H4 (cell line): ENCODE measurements around the gene DGCR6L. TPM values are rescaled to one million over a fixed set of nuclear protein-coding genes. Genes with fewer than 3 reads are reported as not detected.
"Not testable (repeated sequence)": the region's sequence is repeated elsewhere in the genome, so short reads cannot be mapped to it uniquely, and the experiment has no call there.

Source experiments
- DNase-seq: peaks from one replicate; pipeline ENCODE4 v3.0.0-alpha.2; 2015; ENCODE audit warnings: low spot score
- total RNA-seq: library from RNA; depleted of rRNA; stranded (reverse); fragments of >200 nt; shearing (Covaris generic); gene quantifications from 2 replicates; pipeline ENCODE4 v1.2.3, GENCODE V29; 2014

DGCR6L gene
- total RNA-seq, 1 experiment from 2014 or later: 36.8 TPM

DNA sequence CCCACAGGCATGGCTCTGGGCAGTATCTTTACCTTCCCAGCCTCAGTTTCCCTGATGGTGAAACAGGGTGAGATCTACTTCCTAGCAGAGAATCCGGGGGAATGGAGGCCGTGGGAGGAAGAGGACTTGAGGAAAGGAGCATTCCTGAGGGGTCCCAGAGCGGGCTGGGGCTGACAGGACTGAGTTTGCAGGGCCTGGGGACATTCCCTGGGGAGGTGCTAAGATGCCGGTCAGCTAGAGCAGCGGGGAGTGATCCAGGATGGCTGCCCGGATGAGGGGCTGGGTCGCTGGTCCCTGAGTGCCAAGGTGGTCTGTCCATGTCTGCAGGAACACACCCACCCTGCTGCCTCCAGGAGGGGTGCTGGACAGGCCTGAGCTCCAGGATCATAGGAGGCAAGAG, 43.4 kb downstream of the DGCR6L start:
- no peak for DNase-seq

DNA sequence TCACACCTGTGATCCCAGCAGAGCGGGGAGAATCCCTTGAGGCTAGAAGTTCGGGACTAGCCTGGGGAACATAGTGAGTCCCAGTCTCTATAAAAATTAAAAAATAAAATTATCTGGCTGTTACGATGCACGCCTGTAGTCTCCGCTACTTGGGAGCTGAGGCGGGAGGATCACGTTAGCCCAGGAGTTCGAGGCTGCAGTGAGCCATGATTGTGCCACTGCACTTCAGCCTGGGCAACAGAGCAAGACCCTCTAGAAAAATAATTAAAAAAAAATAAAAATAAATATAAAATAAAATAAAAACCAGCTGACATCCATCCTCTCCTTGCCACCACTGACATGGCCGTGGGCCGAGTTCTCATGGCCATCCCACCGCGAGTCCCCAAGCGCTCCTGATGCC, 44.0 kb downstream of the DGCR6L start:
- DNase-seq: no peak

DNA sequence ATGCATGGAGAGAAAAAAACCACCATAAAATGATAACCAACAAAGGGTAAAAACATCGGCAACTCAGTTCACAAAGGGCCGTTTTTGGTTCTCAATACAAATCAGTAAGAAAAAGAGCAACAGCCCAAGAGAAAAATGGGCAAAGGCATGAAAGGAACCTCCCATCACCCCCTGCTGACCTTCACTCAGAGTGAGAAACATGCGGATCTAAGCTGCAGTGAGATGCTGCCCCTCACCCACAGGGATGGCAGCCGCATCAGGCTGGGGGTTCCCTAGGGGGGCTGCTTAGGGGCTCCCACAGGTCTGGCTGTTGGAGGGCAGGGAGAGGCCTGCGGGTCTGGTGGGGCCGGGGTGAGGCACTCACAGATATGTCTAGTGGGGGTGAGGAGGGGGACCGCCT, 44.5 kb downstream of the DGCR6L start:
- not testable (repeated sequence) for DNase-seq

DNA sequence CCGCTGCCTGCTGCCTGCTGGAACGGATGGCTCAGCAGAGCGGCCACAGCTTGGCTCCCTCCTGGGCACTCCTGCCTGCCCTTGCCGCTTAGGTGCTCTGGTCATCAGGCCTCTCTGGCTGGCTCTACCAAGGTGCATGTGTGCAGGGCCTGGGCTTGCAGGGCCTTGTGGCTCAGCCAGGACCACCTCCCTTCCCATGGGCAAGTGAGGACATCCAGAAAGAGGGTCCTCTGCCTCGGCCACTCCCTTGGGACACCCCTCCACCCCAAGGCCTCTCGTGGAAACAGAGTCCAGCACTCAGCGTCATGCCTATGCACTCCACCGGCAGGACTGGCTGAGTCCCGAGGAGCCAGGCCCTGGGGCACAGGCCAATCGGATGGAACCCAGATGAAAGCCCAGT, 45.5 kb downstream of the DGCR6L start:
- not testable (repeated sequence) for DNase-seq

DNA sequence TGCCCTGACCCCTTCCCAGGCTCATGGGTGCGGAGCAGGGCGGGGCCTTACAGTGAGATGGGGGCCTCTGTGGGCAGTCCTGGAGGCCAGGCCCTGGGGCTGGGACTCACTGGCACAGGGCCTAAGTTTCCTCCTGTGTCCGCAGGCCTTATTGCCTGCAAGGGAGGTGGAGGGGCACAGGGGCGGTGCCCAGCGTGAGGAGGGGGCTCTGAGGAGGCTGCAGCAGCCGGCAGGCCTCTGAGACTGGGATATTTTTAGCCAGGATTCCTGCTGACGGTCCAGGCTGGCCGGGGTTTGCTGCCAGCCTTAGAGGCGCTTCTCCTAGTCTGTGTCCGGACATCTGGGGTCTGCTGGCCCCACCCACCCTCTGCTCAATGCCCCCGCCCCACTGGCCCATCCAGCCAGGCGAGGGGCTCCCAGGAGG, 46.1 kb downstream of the DGCR6L start:
- DNase-seq: no peak

DNA sequence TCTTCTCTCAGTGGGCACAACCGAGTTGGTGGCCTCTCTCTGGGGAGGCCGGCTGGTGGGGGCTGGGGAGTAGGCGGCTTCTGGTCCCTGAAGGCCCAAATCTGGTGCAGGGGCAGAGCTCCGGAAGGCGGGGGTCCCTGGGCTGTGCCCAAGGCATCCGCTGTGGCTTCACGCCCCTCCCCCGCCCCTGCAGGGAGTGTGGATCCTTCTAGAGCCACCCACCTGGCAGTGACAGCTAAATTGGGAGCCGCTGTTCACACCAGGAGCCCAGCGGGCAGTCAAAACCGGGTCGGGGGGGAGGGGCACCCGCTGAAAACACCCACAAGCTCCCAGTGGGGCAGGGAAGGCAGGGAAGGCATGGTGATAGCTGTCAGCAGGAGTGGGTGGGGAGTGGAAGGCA, 47.2 kb downstream of the DGCR6L start:
- no peak for DNase-seq

DNA sequence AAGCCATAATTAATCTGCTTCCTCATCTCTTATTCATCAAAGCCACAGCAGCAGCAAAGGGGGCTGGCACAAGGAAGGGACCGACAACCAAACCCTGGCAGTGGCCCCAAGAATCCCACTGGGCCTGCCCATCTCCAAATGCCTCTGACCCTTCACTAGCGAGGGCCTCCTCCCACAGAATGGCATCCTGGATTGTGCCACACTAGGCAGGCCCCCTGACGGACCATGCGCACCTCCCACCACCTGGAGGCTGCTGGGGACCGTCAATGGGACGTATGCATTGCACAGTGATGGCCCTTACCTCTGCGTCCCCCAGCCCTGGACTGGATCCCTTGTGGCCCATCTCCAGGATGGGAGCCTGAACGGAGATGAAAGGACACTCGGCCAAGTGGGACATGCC, 47.7 kb downstream of the DGCR6L start:
- no peak for DNase-seq

DNA sequence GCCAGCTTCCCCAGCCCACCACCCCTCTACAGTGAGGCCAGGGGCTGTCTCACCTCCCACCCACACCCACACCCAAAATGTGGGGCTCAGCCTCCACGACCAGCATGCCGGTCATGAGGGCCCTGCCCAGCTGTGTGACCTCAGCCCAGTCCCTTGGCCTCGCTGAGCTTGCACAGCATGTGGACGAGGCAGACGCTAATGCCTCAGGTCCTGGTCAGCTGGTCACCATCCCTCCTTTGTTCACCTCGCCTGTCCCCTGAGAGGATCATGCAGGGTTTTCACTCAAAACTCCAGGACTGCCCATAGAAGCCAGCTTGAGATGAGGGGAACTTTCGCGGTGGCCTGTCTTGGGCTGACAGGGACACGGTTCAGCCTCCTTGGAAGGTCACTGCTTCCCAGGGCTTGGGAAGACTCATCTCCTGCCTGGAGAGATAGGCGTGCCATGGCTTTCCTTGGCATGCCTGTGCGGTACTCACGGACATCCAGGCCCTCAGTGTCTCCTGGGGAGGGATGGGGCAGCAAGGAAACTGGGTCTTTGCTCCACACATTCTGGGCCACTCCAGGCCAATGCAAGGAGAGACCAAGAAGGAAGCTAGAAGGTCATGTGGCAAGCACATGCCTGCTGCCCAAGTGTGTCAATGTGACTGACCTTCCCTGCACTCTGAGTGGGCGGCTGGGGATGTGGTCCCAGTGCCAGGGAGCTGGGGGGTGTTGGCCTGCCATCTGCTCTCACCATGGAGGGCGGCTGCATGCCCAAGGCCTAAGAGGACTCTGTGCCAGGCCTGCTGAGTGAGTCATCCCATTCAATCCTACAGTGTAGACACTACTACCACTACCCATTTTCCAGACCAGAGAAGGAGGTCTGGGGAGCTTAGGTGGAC, 48.5 kb downstream of the DGCR6L start:
- DNase-seq: no peak

DNA sequence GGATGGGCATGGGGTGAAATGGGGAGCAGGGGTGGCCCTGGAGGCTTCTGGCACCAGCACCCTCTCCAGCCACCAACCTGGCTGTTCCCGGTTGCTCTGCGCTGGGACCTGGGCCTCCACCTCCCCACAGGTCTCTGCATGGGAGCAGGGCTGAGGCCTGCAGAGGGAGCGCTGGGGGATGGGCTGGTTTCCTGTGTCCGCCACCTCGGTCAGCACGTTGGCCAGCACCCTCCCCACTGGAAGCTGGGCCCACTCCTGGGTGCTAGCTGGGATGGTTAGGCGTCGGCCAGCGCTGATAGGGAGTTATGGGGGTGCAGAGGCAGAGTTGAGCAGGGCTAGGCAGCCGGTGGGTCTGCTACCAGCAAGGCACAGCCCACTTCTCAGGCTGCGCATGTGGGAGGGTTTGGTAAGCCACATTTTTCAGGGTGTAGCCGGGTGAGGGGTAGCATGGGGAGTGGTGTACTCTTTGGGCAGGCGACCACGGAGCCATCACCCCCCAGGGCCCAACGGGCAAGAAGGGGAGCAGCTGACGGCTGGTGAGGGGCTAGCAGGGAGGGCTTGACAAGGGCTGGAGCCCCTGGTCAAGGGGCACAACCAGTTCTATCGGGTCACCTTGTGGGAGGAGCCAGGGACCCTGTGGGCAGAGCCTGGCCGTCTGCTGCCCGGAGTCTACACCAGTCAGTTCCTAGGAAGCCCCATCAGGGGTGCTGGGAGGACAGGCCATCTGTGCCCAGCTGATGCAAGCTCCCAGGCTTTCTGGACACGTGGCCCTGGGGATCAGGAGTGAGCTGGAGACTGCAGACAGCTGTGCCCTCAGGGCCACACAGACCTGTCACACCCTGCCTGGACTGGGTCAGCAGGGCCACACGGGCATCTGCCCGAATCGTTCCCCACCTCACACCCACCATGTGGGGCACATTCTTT, 49.4 kb downstream of the DGCR6L start:
- DNase-seq: not testable (repeated sequence)

DNA sequence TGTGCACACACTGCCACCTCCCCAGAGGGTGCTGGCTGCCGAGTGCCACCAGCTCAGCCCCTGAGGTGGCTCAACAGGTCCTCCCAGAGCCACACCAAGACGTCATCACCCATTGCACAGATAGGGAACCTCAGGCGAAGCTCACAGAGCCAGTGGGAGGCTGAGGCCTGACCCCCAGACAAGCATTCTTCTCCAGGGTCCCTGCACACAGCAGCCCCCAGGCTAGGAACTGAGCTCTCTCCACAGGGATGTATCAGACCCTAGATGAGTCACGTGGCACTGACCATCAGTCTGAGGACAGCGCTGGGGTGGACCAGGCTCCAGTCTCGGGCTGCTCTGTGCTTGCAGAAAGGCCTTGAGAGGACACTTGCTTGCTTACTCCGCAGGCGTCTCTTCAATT, 50.2 kb downstream of the DGCR6L start:
- DNase-seq: not testable (repeated sequence)

DNA sequence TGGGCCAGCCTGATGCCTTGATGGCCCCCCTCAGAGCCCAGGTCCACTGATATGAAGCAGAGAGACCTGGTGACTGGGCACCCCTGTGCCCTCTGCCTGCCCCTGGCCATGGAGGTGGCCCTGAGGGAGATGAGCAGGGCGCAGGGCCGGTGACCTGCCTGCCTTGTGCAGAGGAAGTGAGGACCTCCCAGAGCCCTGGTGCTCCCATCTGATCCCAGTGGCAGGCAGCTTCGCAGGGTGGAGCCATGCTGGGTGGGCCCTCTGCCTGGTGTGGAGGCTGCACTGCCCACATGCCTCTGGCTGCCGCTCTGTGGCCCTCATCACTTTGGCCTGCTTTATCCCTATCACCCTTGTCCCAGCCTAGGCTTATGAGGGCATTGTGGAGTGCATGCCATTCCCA, 50.7 kb downstream of the DGCR6L start:
- not testable (repeated sequence) for DNase-seq

DNA sequence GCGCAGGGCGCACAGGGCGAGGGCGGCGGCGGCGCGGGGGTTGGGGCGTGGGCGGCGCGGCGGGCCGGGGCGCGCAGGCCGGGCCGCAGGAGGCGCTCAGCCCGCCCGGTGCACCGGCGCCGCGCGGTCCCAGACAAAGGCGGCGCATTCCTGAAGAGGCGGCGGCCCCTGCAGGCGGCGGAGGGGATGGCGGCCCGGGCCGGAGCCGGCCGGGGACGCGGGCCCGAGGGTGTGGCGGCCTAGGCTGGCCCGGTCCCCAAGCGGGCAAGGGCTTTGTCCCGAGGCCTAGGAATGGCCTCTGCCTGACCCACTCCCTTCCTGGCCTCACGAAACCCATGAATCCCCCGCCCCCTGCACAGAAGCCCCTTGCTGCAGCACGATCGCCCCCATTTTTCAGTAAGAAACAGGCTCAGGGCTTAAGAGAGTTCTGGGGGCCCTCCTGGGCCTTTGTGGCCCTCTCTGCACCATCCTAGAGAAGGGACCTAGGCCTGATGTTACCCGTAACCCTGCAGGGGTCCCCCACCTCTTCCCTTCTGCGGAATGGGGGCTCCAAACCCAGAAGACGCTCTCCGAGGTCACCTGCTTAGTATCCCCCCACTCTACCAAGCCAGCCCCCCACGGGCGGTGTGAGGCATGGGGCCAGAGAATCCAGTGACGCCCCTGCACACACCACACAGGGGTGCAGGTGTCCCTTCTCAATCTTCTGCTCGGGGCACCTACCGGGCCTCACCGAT, 51.4 kb downstream of the DGCR6L start, which contains the start of gene RTN4R:
Gene RTN4R (minus strand): TSS at position 40 of the 734 bp plus-strand sequence. CDS start 226 bp downstream, outside the sequence.
- peak; percentile 14 for DNase-seq

DNA sequence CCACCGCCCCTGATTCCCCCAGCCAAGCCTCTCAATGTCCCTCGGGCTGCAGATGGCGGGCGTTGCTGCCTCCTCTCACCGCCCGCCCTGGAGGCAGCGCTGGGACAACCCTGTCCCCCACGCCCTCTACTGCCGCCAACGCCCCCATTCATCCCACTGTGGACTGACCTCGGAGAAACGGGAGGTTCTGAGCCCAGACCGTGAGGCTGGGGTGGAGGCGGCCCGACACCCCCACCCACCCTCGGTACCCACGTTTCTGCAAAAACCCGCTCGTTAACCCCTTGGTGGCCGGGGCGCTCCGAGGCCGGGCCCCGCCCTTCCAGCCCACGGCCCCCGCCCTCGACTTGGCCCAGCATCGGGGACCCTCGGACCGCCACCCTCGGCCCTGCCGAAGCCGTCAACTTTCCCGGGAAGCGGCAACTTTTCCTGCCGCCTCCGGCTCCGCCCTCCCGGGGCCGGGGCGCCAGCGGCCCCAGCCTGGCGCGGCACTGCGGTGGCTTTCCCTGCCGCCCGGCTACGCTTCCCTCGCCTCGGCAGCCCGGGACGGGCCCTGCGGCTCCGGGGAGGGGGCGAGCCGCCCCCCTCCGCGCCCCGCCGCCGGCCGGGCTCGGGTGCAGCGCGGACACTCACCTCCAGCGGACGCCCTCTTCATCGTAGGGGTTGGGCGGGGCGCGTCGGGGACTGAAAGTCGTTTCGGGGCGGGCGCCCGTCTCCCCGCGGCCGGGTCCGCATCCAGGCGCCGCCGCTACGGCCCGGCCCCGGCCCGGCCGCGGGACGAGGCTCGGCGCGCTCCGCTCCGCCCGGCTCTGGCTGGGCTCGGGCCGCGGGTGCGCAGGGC, 52.2 kb downstream of the DGCR6L start:
- no peak for DNase-seq

DNA sequence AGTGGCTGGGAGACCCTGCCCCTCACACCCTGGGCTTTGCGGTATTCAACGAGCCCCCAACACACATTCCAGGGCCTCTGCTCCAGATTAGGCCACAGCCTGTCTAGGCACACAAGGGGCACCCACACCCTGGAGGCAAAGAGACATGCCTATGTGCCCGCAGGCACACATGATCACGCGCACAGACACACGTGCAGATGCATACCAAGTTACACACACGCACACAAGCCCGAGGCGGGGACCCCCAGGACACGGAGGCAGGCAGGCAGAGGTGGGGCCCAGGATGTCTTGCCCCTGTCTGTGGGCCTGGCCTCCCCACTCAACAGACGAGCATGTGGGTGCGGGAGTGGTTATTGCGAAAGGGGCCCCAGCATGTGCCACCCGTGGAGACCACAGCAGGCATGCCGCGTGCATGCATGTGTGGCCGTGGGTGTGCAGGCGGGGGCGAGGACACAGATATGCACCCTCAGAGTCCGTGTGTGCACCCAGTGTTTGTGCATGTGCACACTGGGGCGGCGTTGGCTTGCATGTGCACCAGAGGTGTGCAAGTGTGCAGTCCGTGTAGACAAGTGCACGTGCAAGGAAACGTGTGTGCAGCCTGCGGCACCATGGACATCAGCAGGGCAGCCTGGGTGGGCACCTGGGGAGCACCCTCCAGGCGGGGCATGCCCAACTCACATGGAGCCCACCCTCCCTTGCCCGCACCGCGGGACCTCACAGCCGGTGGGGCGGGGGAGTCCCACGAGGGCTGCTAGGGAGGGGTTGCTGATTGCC, 53.0 kb downstream of the DGCR6L start:
- DNase-seq: not testable (repeated sequence)

DNA sequence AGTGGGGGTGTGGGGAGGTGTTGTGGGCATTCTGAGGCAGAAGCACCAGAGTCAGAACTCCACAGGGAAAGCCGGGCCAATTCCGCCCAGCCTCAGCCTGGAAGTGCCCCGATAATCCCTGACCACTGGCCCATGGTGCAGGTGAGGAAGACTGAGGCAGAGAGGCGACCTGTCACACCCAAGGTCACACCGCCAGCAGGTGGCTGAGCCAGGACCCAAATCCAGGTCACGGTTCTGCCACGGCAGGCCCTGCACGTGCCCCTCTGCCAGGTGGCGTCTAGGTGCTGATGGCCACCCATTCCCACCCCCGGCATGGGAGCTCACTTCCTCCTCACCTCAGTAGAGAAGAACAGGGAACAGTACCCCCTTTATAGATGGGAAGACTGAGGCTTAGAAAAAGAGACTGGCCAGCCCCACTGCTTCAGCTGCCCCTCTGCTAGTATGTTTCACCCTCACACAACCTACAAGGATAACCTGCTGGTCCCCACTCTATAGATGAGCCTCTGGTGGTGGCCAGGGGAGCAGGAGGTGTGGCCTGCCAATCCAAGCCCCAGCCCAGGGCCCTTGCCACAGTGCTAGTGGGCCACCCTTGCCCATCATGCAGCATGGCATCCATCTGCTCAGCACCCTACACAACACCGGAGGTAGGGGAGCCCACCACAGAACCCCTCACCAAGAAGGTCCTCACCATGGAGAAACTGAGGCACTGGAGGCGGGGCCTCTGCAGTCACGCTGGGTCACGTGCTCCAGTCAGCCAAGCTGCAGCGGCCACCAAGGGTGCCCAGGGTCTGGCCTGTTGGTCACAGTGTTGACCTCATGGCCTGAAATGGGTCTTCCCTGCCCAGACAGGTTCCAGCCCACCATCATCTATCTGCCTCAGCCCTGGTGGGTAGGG, 53.8 kb downstream of the DGCR6L start:
- not testable (repeated sequence) for DNase-seq

DNA sequence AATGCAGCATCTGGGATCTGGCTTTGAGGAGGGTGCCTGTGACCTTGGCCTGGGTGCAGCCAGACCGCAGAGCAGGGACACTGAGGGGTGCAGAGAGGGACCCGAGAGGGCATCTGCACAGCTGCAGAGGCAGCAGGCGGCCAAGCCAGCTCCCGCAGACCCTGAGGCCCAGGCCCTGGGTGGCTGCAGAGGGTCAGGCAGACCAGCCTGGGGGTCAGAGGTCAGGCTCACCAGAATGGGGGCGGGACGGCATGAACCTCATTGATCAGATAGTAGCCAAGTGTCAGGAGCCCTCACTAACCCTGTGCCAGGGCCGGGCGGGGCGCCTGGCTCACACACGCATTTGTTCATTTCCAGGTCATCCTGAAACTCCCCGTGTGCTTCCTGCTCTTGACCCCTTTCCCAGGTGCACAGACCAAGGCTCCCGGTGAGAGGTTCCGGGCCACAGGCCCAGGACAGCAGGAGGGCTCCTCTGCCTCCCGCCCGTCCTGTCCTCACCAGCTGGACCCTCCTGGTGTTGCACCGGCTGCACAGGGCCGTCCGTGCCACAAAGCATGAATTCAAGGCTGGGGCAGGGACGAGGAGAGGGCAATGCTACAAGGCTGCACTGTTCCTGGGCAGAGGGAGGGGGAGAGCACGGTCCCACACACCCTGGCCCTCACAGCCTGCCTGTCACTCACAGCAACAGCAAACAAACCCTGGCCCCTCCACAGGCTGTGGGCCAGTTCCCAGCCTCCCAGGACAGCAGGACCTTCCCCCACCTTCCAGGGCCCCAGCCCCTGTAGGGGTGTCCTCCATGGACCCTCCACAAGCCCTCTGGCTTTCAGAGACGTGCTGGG, 55.0 kb downstream of the DGCR6L start:
- no peak for DNase-seq
